ENCODE measurements around the gene KRTAP10-12.

GRCh38 chr21:44730951-44731579 is 34.1 kb downstream of the KRTAP10-12 start:
- TF ChIP-seq CTCF (IDR thresholded peaks at IDR 0.05; ENCODE audit: low read depth, low read length) (no peak), MAX (IDR thresholded peaks at IDR 0.05; ENCODE audit: low read depth, low read length) (no peak), POLR2A (IDR thresholded peaks at IDR 0.05; ENCODE audit: extremely low read depth, insufficient read length) (no peak)

Data from NB4 (cell line).